Liver (tissue), 9 donors: ENCODE measurements around the gene LLPH. TPM values are rescaled to one million over a fixed set of nuclear protein-coding genes. Genes with fewer than 3 reads are reported as not detected.
A peak's percentile ranks its signal among the peaks of the same experiment; 100 is the strongest.

Experiments
- DNase-seq: peaks from one replicate; pipeline ENCODE4 v3.0.0-alpha.2; 2017; ENCODE audit warnings: low spot score
- H3K27ac ChIP-seq, 2 donors: one replicate each; pipeline ENCODE4 v1.7.0; 2013; ENCODE audit warnings: inconsistent platforms in 2 of 2, low read length in 2 of 2, control low read depth in 1 of 2, low read depth in 1 of 2, mild to moderate bottlenecking in 1 of 2
- H3K27me3 ChIP-seq, 4 donors: one replicate each; pipeline versions ENCODE4 v1.6.1 to v1.7.0; 2013; ENCODE audit warnings: low read length in 3 of 4, inconsistent platforms in 1 of 4, mild to moderate bottlenecking in 1 of 4, moderate library complexity in 1 of 4; ENCODE audit not compliant: control insufficient read depth in 4 of 4, insufficient read depth in 4 of 4
- H3K36me3 ChIP-seq, 4 donors: one replicate each; pipeline versions ENCODE4 v1.6.1 to v1.7.0; 2013; ENCODE audit warnings: low read length in 3 of 4, mild to moderate bottlenecking in 3 of 4, low read depth in 1 of 4, moderate library complexity in 1 of 4; ENCODE audit not compliant: control insufficient read depth in 4 of 4, insufficient read depth in 3 of 4
- H3K4me1 ChIP-seq, 4 donors: one replicate each; pipeline versions ENCODE4 v1.6.1 to v1.7.0; 2013; ENCODE audit warnings: low read length in 3 of 4, mild to moderate bottlenecking in 3 of 4, moderate library complexity in 1 of 4; ENCODE audit not compliant: control insufficient read depth in 4 of 4, insufficient read depth in 4 of 4
- H3K4me3 ChIP-seq, 3 donors: one replicate each; pipeline versions ENCODE4 v1.6.1 to v1.7.0; 2013; ENCODE audit warnings: low read length in 3 of 3, control low read depth in 1 of 3, low read depth in 1 of 3, mild to moderate bottlenecking in 1 of 3
- H3K9ac ChIP-seq, 2 donors: one replicate each; pipeline ENCODE4 v1.7.0; 2013; ENCODE audit warnings: low read length in 2 of 2, mild to moderate bottlenecking in 2 of 2, moderate library complexity in 2 of 2, control low read depth in 1 of 2, low read depth in 1 of 2
- H3K9me3 ChIP-seq, 4 donors: one replicate each; pipeline versions ENCODE4 v1.6.1 to v1.7.0; 2013; ENCODE audit warnings: low read length in 3 of 4; ENCODE audit not compliant: control insufficient read depth in 4 of 4
- EGR1 ChIP-seq, 2 donors: IDR thresholded peaks; 2 replicates each; pipeline ENCODE4 v1.6.1; 2016 to 2018; ENCODE audit warnings: antibody characterized with exemption in 2 of 2, low read depth in 2 of 2
- FOXA1 ChIP-seq: IDR thresholded peaks from 2 replicates; pipeline ENCODE4 v1.6.1; 2016; ENCODE audit warnings: antibody characterized with exemption
- FOXA2 ChIP-seq: IDR thresholded peaks from 2 replicates; pipeline ENCODE4 v1.6.1; 2016; ENCODE audit warnings: antibody characterized with exemption
- GABPA ChIP-seq, 2 donors: IDR thresholded peaks in 1 of 2; conservative IDR thresholded peaks in 1 of 2; 2 replicates each; pipeline ENCODE4 v1.6.1; 2016; ENCODE audit warnings: antibody characterized with exemption in 2 of 2, mild to moderate bottlenecking in 1 of 2, moderate library complexity in 1 of 2
- HNF4A ChIP-seq, 2 donors: conservative IDR thresholded peaks; 2 replicates each; pipeline ENCODE4 v1.6.1; 2016; ENCODE audit warnings: antibody characterized with exemption in 2 of 2, mild to moderate bottlenecking in 2 of 2
- HNF4G ChIP-seq: IDR thresholded peaks from 2 replicates; pipeline ENCODE4 v1.6.1; 2016; ENCODE audit warnings: antibody characterized with exemption
- JUND ChIP-seq, 2 donors: IDR thresholded peaks; 2 replicates each; pipeline ENCODE4 v1.6.1; 2016; ENCODE audit warnings: antibody characterized with exemption in 2 of 2
- NR2F2 ChIP-seq: IDR thresholded peaks from 2 replicates; pipeline ENCODE4 v1.6.1; 2016; ENCODE audit warnings: antibody characterized with exemption
- RAD21 ChIP-seq, 2 donors: IDR thresholded peaks; 2 replicates each; pipeline ENCODE4 v1.6.1; 2016; ENCODE audit warnings: antibody characterized with exemption in 2 of 2, mild to moderate bottlenecking in 2 of 2
- RXRA ChIP-seq, 2 donors: IDR thresholded peaks; 2 replicates each; pipeline ENCODE4 v1.6.1; 2017 to 2018; ENCODE audit warnings: antibody characterized with exemption in 2 of 2, mild to moderate bottlenecking in 1 of 2
- SP1 ChIP-seq: IDR thresholded peaks from 2 replicates; pipeline ENCODE4 v1.6.1; 2018; ENCODE audit warnings: antibody characterized with exemption, mild to moderate bottlenecking
- TAF1 ChIP-seq: conservative IDR thresholded peaks from 2 replicates; pipeline ENCODE4 v1.6.1; 2016; ENCODE audit warnings: antibody characterized with exemption, mild to moderate bottlenecking
- YY1 ChIP-seq: IDR thresholded peaks from 2 replicates; pipeline ENCODE4 v1.6.1; 2016; ENCODE audit warnings: antibody characterized with exemption, mild to moderate bottlenecking
- whole genome bisulfite sequencing: extraction: QIAGEN DNeasy Blood & Tissue Kit; methylation state at CpG from one replicate; pipeline ENCODE4 v1.1.7; 2013; 5-methylcytosine and 5-hydroxymethylcytosine counted together
- polyA plus RNA-seq, 2 donors: library from polyadenylated mRNA; stranded (reverse) in 1 of 2; unstranded in 1 of 2; fragments of 200-250 nt in 1 of 2; fragments of >200 nt in 1 of 2; fragmentation: Nextera tagmentation in 1 of 2; extraction: Ambion mirVana in 1 of 2; gene quantifications; one replicate each; pipeline versions ENCODE4 v1.2.1 to v1.2.3, GENCODE V29; 2013 to 2015
- total RNA-seq, 2 donors: library from RNA; depleted of rRNA; stranded (reverse); fragments of >200 nt; gene quantifications; one replicate each; pipeline ENCODE4 v1.2.3, GENCODE V29; 2014
- TF ChIP-seq, protein P1 (sequence below): IDR thresholded peaks from 2 replicates; pipeline ENCODE4 v1.6.1; 2016; ENCODE audit warnings: antibody characterized with exemption, mild to moderate bottlenecking
- TF ChIP-seq, protein P2 (sequence below): IDR thresholded peaks from 2 replicates; pipeline ENCODE4 v1.6.1; 2016; ENCODE audit warnings: antibody characterized with exemption
- TF ChIP-seq, protein P3 (sequence below): IDR thresholded peaks from 2 replicates; pipeline ENCODE4 v1.6.1; 2016; ENCODE audit warnings: antibody characterized with exemption
- TF ChIP-seq, protein P4 (sequence below): fragments of 150-350 bp; IDR thresholded peaks from 2 replicates; pipeline ENCODE4 v1.5.1; 2017; ENCODE audit warnings: improper control_type of control experiment, low read depth, low read length; ENCODE audit not compliant: missing input control
- TF ChIP-seq, protein P5 (sequence below): IDR thresholded peaks from 2 replicates; pipeline ENCODE4 v1.6.1; 2016; ENCODE audit warnings: antibody characterized with exemption
- donor health status: healthy.
- donor health status: healthy.
- donor health status: healthy.
- donor health status: healthy.
- donor health status: healthy.

LLPH gene
- total and polyA plus RNA-seq, 4 donors: 2.6 to 18.1 (median 6.6) TPM

DNA sequence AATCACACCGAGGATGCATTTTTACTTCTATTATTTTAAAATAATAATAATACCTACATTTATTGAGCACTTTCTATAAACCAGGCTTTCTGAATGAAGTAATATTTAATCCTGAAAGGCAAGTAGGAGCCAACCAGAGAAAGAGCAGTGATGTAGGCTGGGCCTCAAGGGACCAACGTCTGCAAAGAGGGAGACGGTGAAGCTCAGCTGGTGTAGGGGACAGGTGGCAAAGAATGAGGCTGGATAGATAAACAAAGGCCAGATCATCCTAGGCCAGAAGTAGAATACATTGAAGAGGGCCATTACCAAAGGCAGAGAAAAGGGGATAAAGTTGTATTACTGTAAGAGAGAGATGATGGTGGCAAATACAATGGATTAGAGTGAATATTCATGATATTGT, 40.1 kb upstream of the LLPH start (continued):
- TF ChIP-seq, protein P1, sequence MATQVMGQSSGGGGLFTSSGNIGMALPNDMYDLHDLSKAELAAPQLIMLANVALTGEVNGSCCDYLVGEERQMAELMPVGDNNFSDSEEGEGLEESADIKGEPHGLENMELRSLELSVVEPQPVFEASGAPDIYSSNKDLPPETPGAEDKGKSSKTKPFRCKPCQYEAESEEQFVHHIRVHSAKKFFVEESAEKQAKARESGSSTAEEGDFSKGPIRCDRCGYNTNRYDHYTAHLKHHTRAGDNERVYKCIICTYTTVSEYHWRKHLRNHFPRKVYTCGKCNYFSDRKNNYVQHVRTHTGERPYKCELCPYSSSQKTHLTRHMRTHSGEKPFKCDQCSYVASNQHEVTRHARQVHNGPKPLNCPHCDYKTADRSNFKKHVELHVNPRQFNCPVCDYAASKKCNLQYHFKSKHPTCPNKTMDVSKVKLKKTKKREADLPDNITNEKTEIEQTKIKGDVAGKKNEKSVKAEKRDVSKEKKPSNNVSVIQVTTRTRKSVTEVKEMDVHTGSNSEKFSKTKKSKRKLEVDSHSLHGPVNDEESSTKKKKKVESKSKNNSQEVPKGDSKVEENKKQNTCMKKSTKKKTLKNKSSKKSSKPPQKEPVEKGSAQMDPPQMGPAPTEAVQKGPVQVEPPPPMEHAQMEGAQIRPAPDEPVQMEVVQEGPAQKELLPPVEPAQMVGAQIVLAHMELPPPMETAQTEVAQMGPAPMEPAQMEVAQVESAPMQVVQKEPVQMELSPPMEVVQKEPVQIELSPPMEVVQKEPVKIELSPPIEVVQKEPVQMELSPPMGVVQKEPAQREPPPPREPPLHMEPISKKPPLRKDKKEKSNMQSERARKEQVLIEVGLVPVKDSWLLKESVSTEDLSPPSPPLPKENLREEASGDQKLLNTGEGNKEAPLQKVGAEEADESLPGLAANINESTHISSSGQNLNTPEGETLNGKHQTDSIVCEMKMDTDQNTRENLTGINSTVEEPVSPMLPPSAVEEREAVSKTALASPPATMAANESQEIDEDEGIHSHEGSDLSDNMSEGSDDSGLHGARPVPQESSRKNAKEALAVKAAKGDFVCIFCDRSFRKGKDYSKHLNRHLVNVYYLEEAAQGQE: no peak
- TF ChIP-seq JUND (IDR thresholded peaks at IDR 0.05) (no peak), GABPA (IDR thresholded peaks at IDR 0.05 in 1 of 2, conservative IDR thresholded peaks at IDR 0.05 in 1 of 2) (no peak), SP1 (no peak)
- TF ChIP-seq, protein P2, sequence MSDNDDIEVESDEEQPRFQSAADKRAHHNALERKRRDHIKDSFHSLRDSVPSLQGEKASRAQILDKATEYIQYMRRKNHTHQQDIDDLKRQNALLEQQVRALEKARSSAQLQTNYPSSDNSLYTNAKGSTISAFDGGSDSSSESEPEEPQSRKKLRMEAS: no peak

DNA sequence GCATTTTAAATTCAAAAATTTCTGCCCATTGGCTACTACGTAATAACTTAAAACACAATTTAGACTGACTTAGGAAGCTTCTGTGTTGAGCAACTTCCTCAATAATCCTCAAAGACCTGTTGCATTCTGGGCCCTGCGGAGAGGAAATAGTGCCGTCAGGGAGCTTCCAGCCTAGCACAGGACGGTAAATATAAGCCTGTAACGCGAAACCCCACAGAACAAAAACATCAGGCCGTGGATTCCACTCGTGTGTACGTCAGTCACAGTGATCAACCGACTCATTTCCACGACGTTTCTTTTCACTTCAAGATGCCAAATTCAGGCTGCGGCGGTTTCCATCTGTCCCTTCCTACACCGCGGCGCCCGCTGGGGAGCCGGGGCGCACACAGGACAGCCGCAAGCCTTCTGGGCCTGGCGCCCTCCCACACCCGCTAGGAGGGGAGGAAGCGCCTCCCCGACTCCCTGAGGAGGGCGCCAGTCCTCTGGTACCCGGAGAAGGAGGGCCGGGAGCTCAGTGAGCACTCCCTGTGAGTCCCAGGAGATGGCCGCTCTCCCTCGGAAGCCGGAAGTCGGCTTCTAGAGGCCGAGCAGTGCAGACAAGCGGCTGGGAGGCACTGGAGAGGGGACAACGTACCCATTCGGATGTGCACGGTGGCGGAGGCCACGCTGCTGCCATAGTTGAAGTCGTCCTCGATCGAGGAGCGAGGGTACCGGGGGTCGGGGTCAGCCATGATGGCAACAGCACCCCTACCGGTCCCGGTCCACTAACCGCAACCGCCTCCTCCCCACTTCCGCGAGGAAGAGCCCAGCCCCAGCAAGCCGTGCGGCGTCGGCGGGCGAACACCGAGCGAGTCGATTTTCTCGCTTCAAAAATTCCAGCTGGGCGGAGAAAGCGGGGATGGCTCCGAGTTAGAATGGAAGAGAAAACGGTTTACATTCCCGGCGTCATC, 38.9 kb upstream of the LLPH start, which contains the start of gene TMBIM4:
TSS of gene TMBIM4 (minus strand) at position 776 of the 950 bp plus-strand sequence. CDS start at position 731, 45 bp downstream.
- DNase-seq: peak; percentile 83
- Histone ChIP-seq H3K27ac (peak within 1 kb of the TSS; percentile 97 to 99), H3K36me3 (no peaks in the 10 kb centered on the region), H3K4me1 (peaks cover 2 to 12% (median 7%) of the 10 kb centered on the region in 4 donors), H3K4me3 (peak within 1 kb of the TSS; percentile 83 to 99 (median 91)), H3K27me3 (no peaks in the 10 kb centered on the region), H3K9ac (peak within 1 kb of the TSS; percentile 21 to 70), H3K9me3 (peaks cover 0 to 3% (median 0%) of the 10 kb centered on the region in 4 donors)
- under 1% methylated on average over 67 of the region's 67 CpGs for WGBS
- TF ChIP-seq HNF4G: no peak
- no peak for TF ChIP-seq FOXA1
- TF ChIP-seq, protein P3, sequence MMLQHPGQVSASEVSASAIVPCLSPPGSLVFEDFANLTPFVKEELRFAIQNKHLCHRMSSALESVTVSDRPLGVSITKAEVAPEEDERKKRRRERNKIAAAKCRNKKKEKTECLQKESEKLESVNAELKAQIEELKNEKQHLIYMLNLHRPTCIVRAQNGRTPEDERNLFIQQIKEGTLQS: no peak
- TF ChIP-seq, protein P2: peak; percentile 97
- TF ChIP-seq GABPA (IDR thresholded peaks at IDR 0.05 in 1 of 2, conservative IDR thresholded peaks at IDR 0.05 in 1 of 2): peak; percentile 42 to 79
- peak; percentile 4 to 27 for TF ChIP-seq RAD21 (IDR thresholded peaks at IDR 0.05)
- peak; percentile 31 to 46 for TF ChIP-seq RXRA (IDR thresholded peaks at IDR 0.05)
- TF ChIP-seq FOXA2: no peak
- peak; percentile 73 to 89 for TF ChIP-seq EGR1 (IDR thresholded peaks at IDR 0.05; ENCODE audit: low read depth in 2 of 2)
- TF ChIP-seq TAF1: peak; percentile 80
- TF ChIP-seq, protein P4, sequence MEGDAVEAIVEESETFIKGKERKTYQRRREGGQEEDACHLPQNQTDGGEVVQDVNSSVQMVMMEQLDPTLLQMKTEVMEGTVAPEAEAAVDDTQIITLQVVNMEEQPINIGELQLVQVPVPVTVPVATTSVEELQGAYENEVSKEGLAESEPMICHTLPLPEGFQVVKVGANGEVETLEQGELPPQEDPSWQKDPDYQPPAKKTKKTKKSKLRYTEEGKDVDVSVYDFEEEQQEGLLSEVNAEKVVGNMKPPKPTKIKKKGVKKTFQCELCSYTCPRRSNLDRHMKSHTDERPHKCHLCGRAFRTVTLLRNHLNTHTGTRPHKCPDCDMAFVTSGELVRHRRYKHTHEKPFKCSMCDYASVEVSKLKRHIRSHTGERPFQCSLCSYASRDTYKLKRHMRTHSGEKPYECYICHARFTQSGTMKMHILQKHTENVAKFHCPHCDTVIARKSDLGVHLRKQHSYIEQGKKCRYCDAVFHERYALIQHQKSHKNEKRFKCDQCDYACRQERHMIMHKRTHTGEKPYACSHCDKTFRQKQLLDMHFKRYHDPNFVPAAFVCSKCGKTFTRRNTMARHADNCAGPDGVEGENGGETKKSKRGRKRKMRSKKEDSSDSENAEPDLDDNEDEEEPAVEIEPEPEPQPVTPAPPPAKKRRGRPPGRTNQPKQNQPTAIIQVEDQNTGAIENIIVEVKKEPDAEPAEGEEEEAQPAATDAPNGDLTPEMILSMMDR: peak; percentile 44
- peak; percentile 14 to 17 for TF ChIP-seq HNF4A (conservative IDR thresholded peaks at IDR 0.05)
- TF ChIP-seq YY1: peak; percentile 97
- peak; percentile 7 to 11 for TF ChIP-seq JUND (IDR thresholded peaks at IDR 0.05)
- TF ChIP-seq, protein P1: peak; percentile 39
- TF ChIP-seq, protein P5, sequence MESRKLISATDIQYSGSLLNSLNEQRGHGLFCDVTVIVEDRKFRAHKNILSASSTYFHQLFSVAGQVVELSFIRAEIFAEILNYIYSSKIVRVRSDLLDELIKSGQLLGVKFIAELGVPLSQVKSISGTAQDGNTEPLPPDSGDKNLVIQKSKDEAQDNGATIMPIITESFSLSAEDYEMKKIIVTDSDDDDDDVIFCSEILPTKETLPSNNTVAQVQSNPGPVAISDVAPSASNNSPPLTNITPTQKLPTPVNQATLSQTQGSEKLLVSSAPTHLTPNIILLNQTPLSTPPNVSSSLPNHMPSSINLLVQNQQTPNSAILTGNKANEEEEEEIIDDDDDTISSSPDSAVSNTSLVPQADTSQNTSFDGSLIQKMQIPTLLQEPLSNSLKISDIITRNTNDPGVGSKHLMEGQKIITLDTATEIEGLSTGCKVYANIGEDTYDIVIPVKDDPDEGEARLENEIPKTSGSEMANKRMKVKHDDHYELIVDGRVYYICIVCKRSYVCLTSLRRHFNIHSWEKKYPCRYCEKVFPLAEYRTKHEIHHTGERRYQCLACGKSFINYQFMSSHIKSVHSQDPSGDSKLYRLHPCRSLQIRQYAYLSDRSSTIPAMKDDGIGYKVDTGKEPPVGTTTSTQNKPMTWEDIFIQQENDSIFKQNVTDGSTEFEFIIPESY: peak; percentile 77
- TF ChIP-seq SP1: peak; percentile 32
- TF ChIP-seq NR2F2: peak; percentile 65
